GM23248 (cell line): ENCODE results near the gene ZSCAN22. TPM values are rescaled to one million over a fixed set of nuclear protein-coding genes. Genes with fewer than 3 reads are reported as not detected.

Experiments used
- DNase-seq: peaks from one replicate; pipeline ENCODE4 v3.0.0-alpha.2; 2015
- H2AFZ ChIP-seq: fragments of 200-600 bp; sonication (generic); 2 replicates; pipeline ENCODE4 v1.6.1; 2016; ENCODE audit warnings: antibody characterized with exemption
- H3F3A ChIP-seq: fragments of 200-600 bp; sonication (generic); 2 replicates; pipeline ENCODE4 v1.6.1; 2016; ENCODE audit warnings: mild to moderate bottlenecking, antibody characterized with exemption, mixed run types; ENCODE audit not compliant: insufficient read depth
- H3K27ac ChIP-seq: fragments of 200-600 bp; sonication (generic); 2 replicates; pipeline ENCODE4 v1.5.1; 2016; ENCODE audit warnings: mild to moderate bottlenecking
- H3K27me3 ChIP-seq: fragments of 200-600 bp; sonication (generic); replicated peaks from 2 replicates; pipeline ENCODE4 v1.6.1; 2016; ENCODE audit warnings: mild to moderate bottlenecking; ENCODE audit not compliant: insufficient read depth
- H3K36me3 ChIP-seq: fragments of 200-600 bp; sonication (generic); 2 replicates; pipeline ENCODE4 v1.6.1; 2016; ENCODE audit warnings: low read depth, mild to moderate bottlenecking
- H3K4me1 ChIP-seq: fragments of 200-600 bp; sonication (generic); 2 replicates; pipeline ENCODE4 v1.6.1; 2016; ENCODE audit warnings: mild to moderate bottlenecking; ENCODE audit not compliant: insufficient read depth
- H3K4me2 ChIP-seq: fragments of 200-600 bp; sonication (generic); one replicate; pipeline ENCODE4 v1.6.1; 2016; ENCODE audit warnings: mild to moderate bottlenecking; ENCODE audit not compliant: unreplicated experiment
- H3K4me3 ChIP-seq: fragments of 200-600 bp; sonication (generic); 2 replicates; pipeline ENCODE4 v1.5.1; 2016; ENCODE audit warnings: mild to moderate bottlenecking
- H3K79me2 ChIP-seq: fragments of 200-600 bp; sonication (generic); 2 replicates; pipeline ENCODE4 v1.6.1; 2016; ENCODE audit warnings: mild to moderate bottlenecking; ENCODE audit not compliant: insufficient read depth
- H3K9ac ChIP-seq: fragments of 200-600 bp; sonication (generic); 2 replicates; pipeline ENCODE4 v1.6.1; 2016; ENCODE audit warnings: mild to moderate bottlenecking
- H3K9me2 ChIP-seq: fragments of 200-600 bp; sonication (generic); 2 replicates; pipeline ENCODE4 v1.6.1; 2016; ENCODE audit warnings: mixed run types, mild to moderate bottlenecking, moderate library complexity; ENCODE audit not compliant: insufficient read depth
- H3K9me3 ChIP-seq: fragments of 200-600 bp; sonication (generic); one replicate; pipeline ENCODE4 v1.6.1; 2017; ENCODE audit warnings: low read depth
- H4K20me1 ChIP-seq: fragments of 200-600 bp; sonication (generic); 2 replicates; pipeline ENCODE4 v1.6.0; 2016; ENCODE audit not compliant: insufficient read depth
- EZH2 ChIP-seq: fragments of 200-600 bp; sonication (generic); IDR thresholded peaks from 2 replicates; pipeline ENCODE4 v1.6.1; 2018; ENCODE audit warnings: antibody characterized with exemption, mild to moderate bottlenecking; ENCODE audit not compliant: insufficient read depth, poor library complexity, severe bottlenecking
- EZH2phosphoT487 ChIP-seq: fragments of 200-600 bp; sonication (generic); IDR thresholded peaks from 2 replicates; pipeline ENCODE4 v1.6.1; 2018; ENCODE audit warnings: antibody characterized with exemption, moderate library complexity, mild to moderate bottlenecking, low read depth; ENCODE audit not compliant: insufficient read depth
- WGBS, 2 experiments: methylation state at CpG; one replicate each; pipeline ENCODE4 v1.1.6; 2015 to 2017; ENCODE audit warnings: low lambda C conversion rate in 2 of 2, low coverage in 1 of 2; ENCODE audit errors: missing lambda C conversion rate in 2 of 2; 5-methylcytosine and 5-hydroxymethylcytosine counted together
- in situ Hi-C: fragments of 300-500 bp; cut with MboI; formaldehyde crosslinking; loops from 2 replicates; pipeline ENCODE4 v1.15.0; 2020
- polyA plus RNA-seq: library from polyadenylated mRNA; unstranded; fragments of >200 nt; fragmentation: Nextera tagmentation; extraction: Ambion mirVana; gene quantifications from 2 replicates; pipeline ENCODE4 v1.2.1, GENCODE V29; 2016
- total RNA-seq: library from RNA; depleted of rRNA; stranded (reverse); fragments of >200 nt; shearing (Covaris generic); gene quantifications from 2 replicates; pipeline ENCODE4 v1.2.3, GENCODE V29; 2014

The ZSCAN22 gene
- total and polyA plus RNA-seq, 2 experiments from 2014 or later = 1.5 to 1.8 TPM

DNA sequence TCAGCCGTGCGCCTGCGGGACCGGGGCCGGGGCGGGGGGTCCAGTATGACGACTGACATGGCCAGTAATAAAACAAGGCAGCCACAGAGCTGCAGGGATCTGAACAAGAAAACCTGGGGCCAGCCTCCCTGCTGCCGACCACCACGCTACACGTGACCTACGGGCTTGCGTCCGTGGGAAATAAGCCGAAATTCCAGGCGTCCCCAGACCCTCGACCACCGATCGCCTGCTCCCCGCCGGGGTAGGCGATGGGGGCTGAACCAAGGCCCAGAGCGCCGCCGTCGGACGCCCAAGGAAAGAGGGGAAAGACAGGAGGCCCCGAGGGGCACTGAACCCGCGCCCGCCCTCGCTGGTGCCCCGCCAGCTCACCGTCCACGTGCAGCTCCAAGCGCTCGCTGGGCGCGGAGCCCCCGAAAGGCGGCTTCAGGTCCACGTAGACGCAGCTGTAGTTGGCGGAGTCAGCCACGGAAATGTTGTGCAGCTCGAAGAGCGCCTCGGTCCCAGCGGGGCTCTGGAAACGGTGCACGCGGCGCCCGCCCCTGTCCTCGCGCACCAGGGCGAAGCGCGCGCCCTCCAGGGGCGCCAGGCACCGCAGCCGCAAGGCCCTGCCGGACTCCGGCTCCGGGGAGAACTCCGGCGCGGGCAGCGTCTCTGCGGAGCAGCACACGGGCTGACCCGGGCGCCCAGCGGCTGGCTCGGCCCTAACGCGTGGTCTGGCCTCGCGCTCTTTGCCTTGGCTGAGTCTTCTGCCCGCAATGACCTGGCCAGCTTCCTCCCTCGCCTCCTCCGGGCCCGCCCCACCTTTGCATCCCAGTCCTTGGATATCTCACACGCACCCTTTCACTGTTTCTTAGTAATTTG lies 23.4 kb downstream of the ZSCAN22 start:
- H3K79me2 ChIP-seq = peaks cover 37% of the 10 kb centered on the region
- H3K4me3 ChIP-seq = no peak overlapping the region
- no peak overlapping the region for H3K9ac ChIP-seq
- H3K4me1 ChIP-seq = peaks cover 4% of the 10 kb centered on the region; the same call in 1 of the 2 replicates
- H3F3A ChIP-seq = peaks cover 16% of the 10 kb centered on the region; the same call in 1 of the 2 replicates
- no peaks in the 10 kb centered on the region for H3K9me3 ChIP-seq
- H3K9me2 ChIP-seq = no peaks in the 10 kb centered on the region
- no peak overlapping the region for H3K4me2 ChIP-seq
- in situ Hi-C loops = no loop called here
- no peak for DNase-seq
- TF ChIP-seq EZH2phosphoT487 (no peak), EZH2 (no peak)
- H3K36me3 ChIP-seq = no peaks in the 10 kb centered on the region
- H3K27me3 ChIP-seq = no peaks in the 10 kb centered on the region
- H2AFZ ChIP-seq = no peak overlapping the region
- WGBS, 2 experiments = 80 to 84% methylated on average over 69 to 78 of the region's 84 CpGs
- H4K20me1 ChIP-seq = no peaks in the 10 kb centered on the region
- no peak overlapping the region for H3K27ac ChIP-seq

DNA sequence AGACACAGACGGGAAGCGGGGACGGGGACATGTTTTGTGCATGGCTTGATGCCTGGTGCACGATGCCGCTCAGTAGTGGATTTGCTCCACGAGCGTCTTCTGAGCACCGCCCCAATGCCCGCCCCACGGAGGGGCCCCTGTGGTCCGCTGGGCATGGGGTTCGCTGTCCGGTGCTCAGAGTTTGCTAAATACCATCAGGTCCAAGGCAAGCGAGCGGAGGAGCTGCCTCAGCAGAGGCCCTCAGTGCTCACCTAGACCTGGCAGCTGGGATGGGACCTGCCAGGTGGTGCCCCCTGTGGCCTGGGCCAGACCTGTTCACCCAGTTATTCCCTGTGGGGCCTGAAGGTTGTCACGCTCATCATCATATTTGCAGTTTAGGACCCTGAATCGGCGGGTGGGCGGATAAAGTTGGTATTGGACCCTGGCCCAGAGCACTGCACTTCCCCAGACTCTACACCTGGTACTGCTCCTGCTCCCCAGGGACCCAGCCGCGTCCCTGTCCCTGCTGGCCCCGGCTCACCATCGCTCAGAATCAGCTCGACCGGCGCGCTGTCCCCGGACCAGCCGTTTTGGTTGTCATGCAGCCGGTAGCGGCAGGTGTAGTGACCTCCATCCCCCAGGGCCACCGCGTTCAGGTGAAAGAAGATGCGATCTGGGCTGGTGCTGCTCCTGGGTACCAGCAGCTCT lies 24.2 kb downstream of the ZSCAN22 start:
- no peaks in the 10 kb centered on the region for H4K20me1 ChIP-seq
- H3K9me2 ChIP-seq = no peaks in the 10 kb centered on the region
- no peak overlapping the region for H3K4me2 ChIP-seq
- H2AFZ ChIP-seq = no peak overlapping the region
- H3K36me3 ChIP-seq = no peaks in the 10 kb centered on the region
- H3K27ac ChIP-seq = no peak overlapping the region
- H3K9ac ChIP-seq = no peak overlapping the region
- H3F3A ChIP-seq = peaks cover 10% of the 10 kb centered on the region; the same call in 1 of the 2 replicates
- peaks cover 31% of the 10 kb centered on the region for H3K79me2 ChIP-seq
- in situ Hi-C loops = no loop called here
- no peak for DNase-seq
- no peaks in the 10 kb centered on the region for H3K9me3 ChIP-seq
- 82 to 86% methylated on average over 34 of the region's 34 CpGs for WGBS, 2 experiments
- H3K4me1 ChIP-seq = no peaks in the 10 kb centered on the region; the same call in 1 of the 2 replicates
- no peak overlapping the region for H3K4me3 ChIP-seq
- TF ChIP-seq EZH2 (no peak), EZH2phosphoT487 (no peak)
- no peaks in the 10 kb centered on the region for H3K27me3 ChIP-seq

GRCh38 chr19:58351558-58351878 lies 24.7 kb downstream of the ZSCAN22 start:
- TF ChIP-seq EZH2phosphoT487 (no peak), EZH2 (no peak)
- in situ Hi-C loops = no loop called here
- Histone ChIP-seq H3K27me3 (no peaks in the 10 kb centered on the region), H3K4me2 (no peak overlapping the region), H3K4me1 (no peaks in the 10 kb centered on the region; the same call in 1 of the 2 replicates), H3K9ac (no peak overlapping the region), H3K4me3 (no peak overlapping the region), H3K36me3 (no peaks in the 10 kb centered on the region), H3F3A (peaks cover 9% of the 10 kb centered on the region; the same call in 1 of the 2 replicates), H3K79me2 (peaks cover 29% of the 10 kb centered on the region), H3K9me2 (no peaks in the 10 kb centered on the region), H2AFZ (no peak overlapping the region), H4K20me1 (no peaks in the 10 kb centered on the region), H3K27ac (no peak overlapping the region), H3K9me3 (no peaks in the 10 kb centered on the region)
- no peak for DNase-seq
- WGBS, 2 experiments = 74 to 78% methylated on average over 9 of the region's 9 CpGs

GRCh38 chr19:58351990-58352755 lies 25.4 kb downstream of the ZSCAN22 start:
- no peak for DNase-seq
- Histone ChIP-seq H3K27ac (no peak overlapping the region), H2AFZ (no peak overlapping the region), H3F3A (peaks cover 9% of the 10 kb centered on the region; the same call in 1 of the 2 replicates), H4K20me1 (no peaks in the 10 kb centered on the region), H3K9me3 (no peaks in the 10 kb centered on the region), H3K4me3 (no peak overlapping the region), H3K36me3 (no peaks in the 10 kb centered on the region), H3K4me2 (no peak overlapping the region), H3K9me2 (no peaks in the 10 kb centered on the region), H3K79me2 (peaks cover 23% of the 10 kb centered on the region), H3K27me3 (no peaks in the 10 kb centered on the region), H3K4me1 (no peaks in the 10 kb centered on the region; the same call in 1 of the 2 replicates), H3K9ac (no peak overlapping the region)
- no peak for TF ChIP-seq EZH2phosphoT487
- TF ChIP-seq EZH2 = no peak
- WGBS, 2 experiments = 60 to 64% methylated on average over 20 to 23 of the region's 23 CpGs
- in situ Hi-C loops = no loop called here
